Natural killer cell (primary cell): Measurements from ENCODE around the gene FNBP1. TPM values are rescaled to one million over a fixed set of nuclear protein-coding genes. Genes with fewer than 3 reads are reported as not detected.
"Not testable (repeated sequence)": the region's sequence is repeated elsewhere in the genome, so short reads cannot be mapped to it uniquely, and the experiment has no call there.

Experiments used
- ATAC-seq, 3 donors: fragments of 150-1000 bp in 2 of 3; fragments of 200-7000 bp in 1 of 3; cut with Tn5 transposase; 1 replicate in 1 of 3; 2 replicates in 2 of 3; pipeline ENCODE4 v1.10.0; 2021; ENCODE audit warnings: mild to moderate bottlenecking in 2 of 3, moderate library complexity in 2 of 3
- DNase-seq, 2 donors: peaks; one replicate each; pipeline versions ENCODE4 v3.0.0 to v3.0.0-alpha.2; 2013 to 2021; ENCODE audit warnings: mixed read lengths in 1 of 2
- H3K27ac ChIP-seq: one replicate; pipeline ENCODE4 v1.5.1; 2013; ENCODE audit warnings: mild to moderate bottlenecking, low read length
- H3K27me3 ChIP-seq: one replicate; pipeline ENCODE4 v1.6.1; 2013; ENCODE audit warnings: low read length; ENCODE audit not compliant: control insufficient read depth, insufficient read depth
- H3K36me3 ChIP-seq: one replicate; pipeline ENCODE4 v1.6.1; 2013; ENCODE audit warnings: low read length; ENCODE audit not compliant: control insufficient read depth, insufficient read depth
- H3K4me1 ChIP-seq: one replicate; pipeline ENCODE4 v1.6.1; 2013; ENCODE audit warnings: low read length; ENCODE audit not compliant: control insufficient read depth, insufficient read depth
- H3K4me3 ChIP-seq: one replicate; pipeline ENCODE4 v1.5.1; 2013; ENCODE audit warnings: low read length
- H3K9me3 ChIP-seq: one replicate; pipeline ENCODE4 v1.6.1; 2013; ENCODE audit warnings: low read length; ENCODE audit not compliant: control insufficient read depth, insufficient read depth
- H3K27ac Mint-ChIP-seq, 2 donors: one replicate each; pipeline ENCODE4 v1.8.0; 2022; ENCODE audit warnings: mild to moderate bottlenecking in 2 of 2, mixed read lengths in 2 of 2, moderate library complexity in 1 of 2
- H3K27me3 Mint-ChIP-seq, 2 donors: one replicate each; pipeline ENCODE4 v1.8.0; 2022; ENCODE audit warnings: low read depth in 2 of 2, mixed read lengths in 2 of 2
- H3K36me3 Mint-ChIP-seq: one replicate; pipeline ENCODE4 v1.8.0; 2022; ENCODE audit warnings: mixed read lengths
- H3K4me1 Mint-ChIP-seq, 2 donors: one replicate each; pipeline ENCODE4 v1.8.0; 2022; ENCODE audit warnings: mixed read lengths in 2 of 2
- H3K4me3 Mint-ChIP-seq: one replicate; pipeline ENCODE4 v1.8.0; 2022; ENCODE audit warnings: mild to moderate bottlenecking, moderate library complexity, mixed read lengths
- H3K9me3 Mint-ChIP-seq, 2 donors: one replicate each; pipeline ENCODE4 v1.8.0; 2022; ENCODE audit warnings: mixed read lengths in 2 of 2
- WGBS: methylation state at CpG from one replicate; pipeline ENCODE4 v1.1.7; 2013; ENCODE audit warnings: missing lambda C conversion rate; ENCODE audit not compliant: insufficient coverage; 5-methylcytosine and 5-hydroxymethylcytosine counted together
- intact Hi-C: fragments of 100-400 bp; cut with micrococcal nuclease; formaldehyde crosslinking; loops from one replicate; pipeline ENCODE4 v1.14.2; 2022
- total RNA-seq, 4 donors: library from RNA; stranded (reverse); fragments of 120-200 nt in 1 of 4; gene quantifications; one replicate each; pipeline versions ENCODE4 v1.2.3 to v1.2.4, GENCODE V29; 2013 to 2022
- TF ChIP-seq, protein P1 (sequence below): fragments of 200-600 bp; IDR thresholded peaks from one replicate; pipeline ENCODE4 v1.8.0; 2022; ENCODE audit warnings: antibody characterized with exemption

FNBP1 gene
- total RNA-seq, 3 donors from 2014 or later (not counting 1 experiment from before 2014, with no cell fraction given) = 177 to 209 (median 203) TPM

DNA sequence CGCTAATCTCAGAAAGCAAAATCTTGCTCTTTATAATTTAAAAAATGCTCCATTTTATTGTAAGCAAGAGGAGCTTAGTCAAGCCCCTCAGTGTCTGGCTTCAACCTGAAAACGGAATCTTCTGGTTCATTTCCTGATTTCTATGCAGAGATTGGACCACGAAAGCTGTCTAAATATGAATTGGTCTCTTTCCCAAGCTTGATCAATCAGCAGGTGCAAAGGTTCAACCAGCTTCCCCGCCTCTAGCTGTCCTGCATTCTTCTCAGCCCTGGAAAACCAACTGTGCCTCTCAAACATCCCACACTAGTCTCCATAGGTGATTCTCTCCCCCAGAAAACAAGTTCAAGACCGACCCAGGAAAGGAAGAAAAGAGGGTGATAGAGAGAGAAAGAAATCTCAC is 34.5 kb downstream of the FNBP1 start:
- H3K27ac ChIP-seq = peak overlapping the region; percentile 71
- intact Hi-C loops = no loop called here
- TF ChIP-seq, protein P1, sequence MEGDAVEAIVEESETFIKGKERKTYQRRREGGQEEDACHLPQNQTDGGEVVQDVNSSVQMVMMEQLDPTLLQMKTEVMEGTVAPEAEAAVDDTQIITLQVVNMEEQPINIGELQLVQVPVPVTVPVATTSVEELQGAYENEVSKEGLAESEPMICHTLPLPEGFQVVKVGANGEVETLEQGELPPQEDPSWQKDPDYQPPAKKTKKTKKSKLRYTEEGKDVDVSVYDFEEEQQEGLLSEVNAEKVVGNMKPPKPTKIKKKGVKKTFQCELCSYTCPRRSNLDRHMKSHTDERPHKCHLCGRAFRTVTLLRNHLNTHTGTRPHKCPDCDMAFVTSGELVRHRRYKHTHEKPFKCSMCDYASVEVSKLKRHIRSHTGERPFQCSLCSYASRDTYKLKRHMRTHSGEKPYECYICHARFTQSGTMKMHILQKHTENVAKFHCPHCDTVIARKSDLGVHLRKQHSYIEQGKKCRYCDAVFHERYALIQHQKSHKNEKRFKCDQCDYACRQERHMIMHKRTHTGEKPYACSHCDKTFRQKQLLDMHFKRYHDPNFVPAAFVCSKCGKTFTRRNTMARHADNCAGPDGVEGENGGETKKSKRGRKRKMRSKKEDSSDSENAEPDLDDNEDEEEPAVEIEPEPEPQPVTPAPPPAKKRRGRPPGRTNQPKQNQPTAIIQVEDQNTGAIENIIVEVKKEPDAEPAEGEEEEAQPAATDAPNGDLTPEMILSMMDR = no peak
- H3K4me1 Mint-ChIP-seq = peaks cover 62 to 71% of the 10 kb centered on the region in 2 donors
- no peak overlapping the region for H3K4me3 ChIP-seq
- H3K27ac Mint-ChIP-seq = peak overlapping the region; percentile 84 to 87
- H3K9me3 Mint-ChIP-seq = no peaks in the 10 kb centered on the region
- H3K36me3 Mint-ChIP-seq = no peaks in the 10 kb centered on the region
- ATAC-seq = no peak
- H3K36me3 ChIP-seq = no peaks in the 10 kb centered on the region
- peaks cover 54% of the 10 kb centered on the region for H3K4me1 ChIP-seq
- H3K27me3 Mint-ChIP-seq = no peaks in the 10 kb centered on the region
- DNase-seq = no peak
- H3K4me3 Mint-ChIP-seq = peak overlapping the region; percentile 57
- H3K9me3 ChIP-seq = no peaks in the 10 kb centered on the region
- H3K27me3 ChIP-seq = no peaks in the 10 kb centered on the region
- WGBS = 41% methylated on average over 4 of the region's 5 CpGs

DNA sequence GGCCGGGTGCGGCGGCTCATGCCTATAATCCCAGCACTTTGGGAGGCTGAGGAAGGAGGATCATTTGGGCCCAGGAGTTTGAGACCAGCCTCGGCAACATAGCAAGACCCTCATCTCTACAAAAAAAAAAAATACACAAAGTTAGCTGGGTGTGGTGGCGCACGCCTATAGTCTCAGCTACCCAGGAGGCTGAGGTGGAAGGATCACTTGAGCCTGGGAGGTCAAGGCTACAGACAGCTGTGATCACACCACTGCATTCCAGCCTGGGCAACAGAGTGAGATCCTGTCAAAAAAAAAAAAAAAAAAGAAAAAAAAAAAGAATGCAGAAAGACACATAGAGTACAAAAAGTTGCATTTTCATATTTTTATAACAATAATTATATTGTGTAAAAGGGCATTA is 36.0 kb downstream of the FNBP1 start:
- H3K36me3 ChIP-seq, DNase-seq, H3K9me3 Mint-ChIP-seq, H3K27me3 ChIP-seq, H3K27me3 Mint-ChIP-seq, H3K36me3 Mint-ChIP-seq, H3K9me3 ChIP-seq, H3K4me3 ChIP-seq: not testable (repeated sequence)
- H3K4me1 Mint-ChIP-seq = peaks cover 57 to 70% of the 10 kb centered on the region in 2 donors
- Histone ChIP-seq H3K27ac (peak overlapping the region; percentile 71), H3K4me1 (peaks cover 63% of the 10 kb centered on the region)
- WGBS = 91% methylated on average over 5 of the region's 6 CpGs
- H3K4me3 Mint-ChIP-seq = peak overlapping the region; percentile 80
- peak in 2 of 3 donors; percentile 8 to 14 for ATAC-seq
- peak overlapping the region; percentile 84 to 87 for H3K27ac Mint-ChIP-seq
- intact Hi-C loops = loop anchor here (2.0 kb wide), 1 partner anchor 34 kb away; no protein-coding TSS in a partner anchor

DNA sequence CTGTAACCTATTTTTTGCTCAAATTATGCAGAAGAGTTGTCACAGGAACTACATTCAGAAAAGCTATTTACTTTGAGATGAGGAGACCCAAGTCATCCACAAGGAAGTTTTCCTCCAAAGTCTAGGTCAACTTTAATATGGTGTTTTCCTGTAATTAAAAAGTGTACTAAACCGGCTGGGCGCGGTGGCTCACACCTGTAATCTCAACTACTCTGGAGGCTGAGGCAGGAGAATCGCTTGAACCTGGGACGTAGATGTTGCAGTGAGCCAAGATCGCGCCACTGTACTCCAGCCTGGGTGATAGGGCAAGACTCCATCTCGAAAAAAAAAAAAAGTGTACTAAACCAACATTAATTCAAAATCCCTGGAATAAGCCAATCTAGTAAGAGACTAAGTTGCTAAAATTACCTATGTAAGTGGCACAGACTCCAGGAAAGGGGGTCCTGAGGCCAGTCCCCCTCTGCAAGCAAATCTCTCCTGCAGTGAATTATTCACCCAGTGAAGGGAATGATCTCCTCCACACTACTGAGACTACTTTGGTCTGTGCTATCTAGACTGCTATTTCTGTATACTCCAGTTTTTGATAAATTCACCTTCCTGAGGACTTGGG is 38.9 kb downstream of the FNBP1 start:
- Histone ChIP-seq H3K4me3 (no peak overlapping the region), H3K4me1 (peaks cover 61% of the 10 kb centered on the region), H3K27ac (peak overlapping the region; percentile 41), H3K27me3 (no peaks in the 10 kb centered on the region), H3K9me3 (no peaks in the 10 kb centered on the region), H3K36me3 (peaks cover 3% of the 10 kb centered on the region)
- no peaks in the 10 kb centered on the region for H3K36me3 Mint-ChIP-seq
- no peaks in the 10 kb centered on the region for H3K9me3 Mint-ChIP-seq
- TF ChIP-seq, protein P1 = no peak
- H3K27ac Mint-ChIP-seq = peak overlapping the region; percentile 69 to 83
- WGBS = 51% methylated on average over 5 of the region's 8 CpGs
- peak overlapping the region; percentile 10 for H3K4me3 Mint-ChIP-seq
- DNase-seq = no peak
- H3K4me1 Mint-ChIP-seq = peaks cover 40 to 68% of the 10 kb centered on the region in 2 donors
- intact Hi-C loops = no loop called here
- no peaks in the 10 kb centered on the region for H3K27me3 Mint-ChIP-seq
- ATAC-seq = no peak

DNA sequence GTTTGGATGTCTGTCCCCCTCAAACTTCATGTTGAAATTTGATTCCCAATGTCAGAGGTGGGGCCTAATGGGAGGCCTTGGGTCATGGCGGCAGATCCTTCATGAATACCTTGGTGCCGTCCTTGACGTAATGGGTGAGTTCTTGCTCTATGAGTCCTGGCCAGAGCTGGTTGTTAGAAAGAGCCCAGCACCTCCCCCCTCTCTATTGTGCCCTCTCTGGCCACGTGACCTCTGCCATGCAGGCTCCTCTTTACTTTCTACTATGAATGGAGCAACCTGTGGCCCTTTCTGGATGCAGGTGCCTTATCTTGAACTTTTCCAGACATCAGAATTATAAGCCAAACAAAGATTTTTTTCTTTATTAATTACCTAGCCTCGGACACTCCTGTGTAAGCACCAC is 40.7 kb downstream of the FNBP1 start:
- Histone ChIP-seq H3K4me3 (no peak overlapping the region), H3K9me3 (no peaks in the 10 kb centered on the region), H3K4me1 (peaks cover 61% of the 10 kb centered on the region), H3K27ac (no peak overlapping the region), H3K36me3 (peaks cover 3% of the 10 kb centered on the region), H3K27me3 (no peaks in the 10 kb centered on the region)
- 91% methylated on average over 5 of the region's 5 CpGs for WGBS
- Mint-ChIP-seq H3K27ac (peak overlapping the region; percentile 69 to 83), H3K36me3 (no peaks in the 10 kb centered on the region), H3K4me3 (peak overlapping the region; percentile 19), H3K27me3 (no peaks in the 10 kb centered on the region), H3K4me1 (peaks cover 36 to 65% of the 10 kb centered on the region in 2 donors), H3K9me3 (no peaks in the 10 kb centered on the region)
- intact Hi-C loops = no loop called here
- DNase-seq = no peak
- TF ChIP-seq, protein P1 = no peak
- no peak for ATAC-seq
